CD14-positive monocyte (primary cell): ENCODE results near the gene DAB2IP. TPM values are rescaled to one million over a fixed set of nuclear protein-coding genes. Genes with fewer than 3 reads are reported as not detected.

Experiments
- DNase-seq, 3 donors: peaks; one replicate each; pipeline ENCODE4 v3.0.0-alpha.2; 2011 to 2022
- H2AFZ ChIP-seq: 2 replicates; pipeline ENCODE4 v1.6.0; 2012; ENCODE audit warnings: mild to moderate bottlenecking, low read depth, low read length, inconsistent platforms; ENCODE audit not compliant: insufficient read depth, poor library complexity, severe bottlenecking
- H3K27ac ChIP-seq, 2 donors: 1 replicate in 1 of 2; 2 replicates in 1 of 2; pipeline ENCODE4 v1.5.1; 2012 to 2013; ENCODE audit warnings: low read length in 2 of 2, control low read depth in 1 of 2, inconsistent platforms in 1 of 2, low read depth in 1 of 2, mild to moderate bottlenecking in 1 of 2
- H3K27me3 ChIP-seq, 2 donors: one replicate each; pipeline versions ENCODE4 v1.6.0 to v1.6.1; 2011 to 2013; ENCODE audit warnings: low read length in 2 of 2; ENCODE audit not compliant: control insufficient read depth in 2 of 2, insufficient read depth in 2 of 2
- H3K36me3 ChIP-seq, 2 donors: replicated peaks in 1 of 2; 1 replicate in 1 of 2; 2 replicates in 1 of 2; pipeline versions ENCODE4 v1.5.1 to v1.6.1; 2012 to 2013; ENCODE audit warnings: low read length in 2 of 2, control low read depth in 1 of 2, inconsistent platforms in 1 of 2, mild to moderate bottlenecking in 1 of 2; ENCODE audit not compliant: insufficient read depth in 2 of 2, control insufficient read depth in 1 of 2
- H3K4me1 ChIP-seq, 2 donors: 1 replicate in 1 of 2; 2 replicates in 1 of 2; pipeline versions ENCODE4 v1.5.1 to v1.6.1; 2012 to 2013; ENCODE audit warnings: low read length in 2 of 2, control low read depth in 1 of 2, inconsistent platforms in 1 of 2, mild to moderate bottlenecking in 1 of 2, moderate library complexity in 1 of 2; ENCODE audit not compliant: insufficient read depth in 2 of 2, control insufficient read depth in 1 of 2
- H3K4me2 ChIP-seq: replicated peaks from 2 replicates; pipeline ENCODE3; 2012; ENCODE audit warnings: low read length, moderate library complexity, mild to moderate bottlenecking; ENCODE audit not compliant: poor library complexity, severe bottlenecking; ENCODE audit errors: extremely low read depth
- H3K4me3 ChIP-seq, 3 experiments: fragments of 200-600 bp in 1 of 3; sonication (generic) in 1 of 3; replicated peaks in 1 of 3; 1 replicate in 2 of 3; 2 replicates in 1 of 3; pipeline ENCODE4 v1.5.1; 2011 to 2013; ENCODE audit warnings: low read length in 3 of 3, mild to moderate bottlenecking in 3 of 3, control low read depth in 2 of 3, low read depth in 2 of 3, inconsistent platforms in 1 of 3, moderate library complexity in 1 of 3
- H3K79me2 ChIP-seq: 2 replicates; pipeline ENCODE4 v1.6.0; 2012; ENCODE audit warnings: mild to moderate bottlenecking, control low read depth, inconsistent platforms, low read length, moderate library complexity; ENCODE audit not compliant: insufficient read depth
- H3K9ac ChIP-seq: 2 replicates; pipeline ENCODE4 v1.6.0; 2017; ENCODE audit warnings: low read length, mild to moderate bottlenecking; ENCODE audit not compliant: insufficient read depth, poor library complexity, severe bottlenecking
- H3K9me3 ChIP-seq, 2 donors: replicated peaks in 1 of 2; 1 replicate in 1 of 2; 2 replicates in 1 of 2; pipeline versions ENCODE4 v1.5.1 to v1.6.1; 2012 to 2013; ENCODE audit warnings: low read length in 2 of 2, control low read depth in 1 of 2; ENCODE audit not compliant: control insufficient read depth in 1 of 2, insufficient read depth in 1 of 2
- H4K20me1 ChIP-seq: 2 replicates; pipeline ENCODE4 v1.6.0; 2012; ENCODE audit warnings: mild to moderate bottlenecking, low read length, control low read depth, moderate library complexity; ENCODE audit not compliant: insufficient read depth
- H3K27ac Mint-ChIP-seq, 7 donors: one replicate each; pipeline ENCODE4 v1.8.0; 2020; ENCODE audit warnings: mild to moderate bottlenecking in 7 of 7, mixed read lengths in 7 of 7, moderate library complexity in 6 of 7, inconsistent platforms in 2 of 7
- H3K27me3 Mint-ChIP-seq, 3 donors: one replicate each; pipeline ENCODE4 v1.8.0; 2021 to 2022; ENCODE audit warnings: low read depth in 3 of 3, mild to moderate bottlenecking in 3 of 3, mixed read lengths in 3 of 3, moderate library complexity in 3 of 3, inconsistent platforms in 1 of 3
- H3K36me3 Mint-ChIP-seq, 2 donors: one replicate each; pipeline ENCODE4 v1.8.0; 2020; ENCODE audit warnings: mixed read lengths in 2 of 2, inconsistent platforms in 1 of 2, mild to moderate bottlenecking in 1 of 2
- H3K4me1 Mint-ChIP-seq: one replicate; pipeline ENCODE4 v1.8.0; 2020; ENCODE audit warnings: mild to moderate bottlenecking, mixed read lengths
- H3K4me3 Mint-ChIP-seq, 2 donors: one replicate each; pipeline ENCODE4 v1.8.0; 2020; ENCODE audit warnings: mild to moderate bottlenecking in 2 of 2, mixed read lengths in 2 of 2, moderate library complexity in 1 of 2
- H3K9me3 Mint-ChIP-seq, 7 donors: one replicate each; pipeline ENCODE4 v1.8.0; 2020 to 2022; ENCODE audit warnings: mixed read lengths in 7 of 7, mild to moderate bottlenecking in 6 of 7, moderate library complexity in 6 of 7, inconsistent platforms in 2 of 7
- WGBS: methylation state at CpG from one replicate; pipeline ENCODE4 v1.1.5; 2013; ENCODE audit warnings: missing lambda C conversion rate; ENCODE audit not compliant: insufficient coverage; 5-methylcytosine and 5-hydroxymethylcytosine counted together
- intact Hi-C, 2 donors: fragments of 100-400 bp; cut with micrococcal nuclease; formaldehyde crosslinking; loops; one replicate each; pipeline versions ENCODE4 v1.15.0 to v1.15.1; 2023
- polyA plus RNA-seq, 3 donors: library from polyadenylated mRNA; depleted of rRNA in 1 of 3; unstranded in 2 of 3; stranded (reverse) in 1 of 3; fragments of 300-500 nt in 2 of 3; fragments of >200 nt in 1 of 3; fragmentation: Illumina TruSeq in 2 of 3; gene quantifications; 1 replicate in 2 of 3; 2 replicates in 1 of 3; pipeline ENCODE4 v1.2.3, GENCODE V29; 2012 to 2021
- TF ChIP-seq, protein P1 (sequence below): fragments of 200-600 bp; IDR thresholded peaks from one replicate; pipeline ENCODE4 v1.8.0; 2022; ENCODE audit warnings: antibody characterized with exemption, mild to moderate bottlenecking

The DAB2IP gene
- polyA plus RNA-seq, 3 donors: 0.13 TPM; not detected in 2

GRCh38 chr9:121727295-121728020, 76.0 kb downstream of the DAB2IP start:
- H4K20me1 ChIP-seq: no peaks in the 10 kb centered on the region
- no peaks in the 10 kb centered on the region for H3K27me3 ChIP-seq
- no peak overlapping the region for H3K4me3 ChIP-seq
- H3K4me1 ChIP-seq: no peaks in the 10 kb centered on the region
- peaks cover 5 to 8% (median 7%) of the 10 kb centered on the region in 3 donors for H3K27me3 Mint-ChIP-seq
- no peaks in the 10 kb centered on the region for H3K36me3 ChIP-seq
- H3K27ac Mint-ChIP-seq: peak overlapping the region in 1 of 7 donors; percentile 53
- intact Hi-C loops: no loop called here
- TF ChIP-seq, protein P1, sequence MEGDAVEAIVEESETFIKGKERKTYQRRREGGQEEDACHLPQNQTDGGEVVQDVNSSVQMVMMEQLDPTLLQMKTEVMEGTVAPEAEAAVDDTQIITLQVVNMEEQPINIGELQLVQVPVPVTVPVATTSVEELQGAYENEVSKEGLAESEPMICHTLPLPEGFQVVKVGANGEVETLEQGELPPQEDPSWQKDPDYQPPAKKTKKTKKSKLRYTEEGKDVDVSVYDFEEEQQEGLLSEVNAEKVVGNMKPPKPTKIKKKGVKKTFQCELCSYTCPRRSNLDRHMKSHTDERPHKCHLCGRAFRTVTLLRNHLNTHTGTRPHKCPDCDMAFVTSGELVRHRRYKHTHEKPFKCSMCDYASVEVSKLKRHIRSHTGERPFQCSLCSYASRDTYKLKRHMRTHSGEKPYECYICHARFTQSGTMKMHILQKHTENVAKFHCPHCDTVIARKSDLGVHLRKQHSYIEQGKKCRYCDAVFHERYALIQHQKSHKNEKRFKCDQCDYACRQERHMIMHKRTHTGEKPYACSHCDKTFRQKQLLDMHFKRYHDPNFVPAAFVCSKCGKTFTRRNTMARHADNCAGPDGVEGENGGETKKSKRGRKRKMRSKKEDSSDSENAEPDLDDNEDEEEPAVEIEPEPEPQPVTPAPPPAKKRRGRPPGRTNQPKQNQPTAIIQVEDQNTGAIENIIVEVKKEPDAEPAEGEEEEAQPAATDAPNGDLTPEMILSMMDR: no peak
- H3K27ac ChIP-seq: no peak overlapping the region
- H3K9ac ChIP-seq: no peak overlapping the region
- 100% methylated on average over 2 of the region's 4 CpGs for whole genome bisulfite sequencing
- no peaks in the 10 kb centered on the region for H3K36me3 Mint-ChIP-seq
- DNase-seq: no peak
- no peaks in the 10 kb centered on the region for H3K79me2 ChIP-seq
- no peak overlapping the region for H3K4me3 Mint-ChIP-seq
- H3K4me1 Mint-ChIP-seq: no peaks in the 10 kb centered on the region
- no peak overlapping the region for H2AFZ ChIP-seq
- no peak overlapping the region for H3K4me2 ChIP-seq
- no peaks in the 10 kb centered on the region for H3K9me3 ChIP-seq
- no peaks in the 10 kb centered on the region for H3K9me3 Mint-ChIP-seq

- intact Hi-C loops: no loop called here
- TF ChIP-seq, protein P1: no peak
- Histone ChIP-seq H3K36me3 (no peaks in the 10 kb centered on the region), H3K4me2 (no peak overlapping the region), H3K9ac (no peak overlapping the region), H3K9me3 (no peaks in the 10 kb centered on the region), H2AFZ (no peak overlapping the region), H3K4me1 (no peaks in the 10 kb centered on the region), H3K27me3 (no peaks in the 10 kb centered on the region), H3K4me3 (no peak overlapping the region), H4K20me1 (no peaks in the 10 kb centered on the region), H3K79me2 (no peaks in the 10 kb centered on the region), H3K27ac (no peak overlapping the region)
- WGBS: no CpG with 5 or more reads among the region's 1 CpG
- Mint-ChIP-seq H3K4me1 (no peaks in the 10 kb centered on the region), H3K27ac (no peak overlapping the region), H3K9me3 (no peaks in the 10 kb centered on the region), H3K36me3 (no peaks in the 10 kb centered on the region), H3K27me3 (peaks cover 8 to 19% (median 17%) of the 10 kb centered on the region in 3 donors), H3K4me3 (no peak overlapping the region)
- no peak for DNase-seq
These were observed 77.5 kb downstream of the DAB2IP start for GRCh38 chr9:121728916-121729315.
